Measurements from ENCODE around the gene HES7.
A peak's percentile ranks its signal among the peaks of the same experiment; 100 is the strongest.
"Not testable (repeated sequence)": the region's sequence is repeated elsewhere in the genome, so short reads cannot be mapped to it uniquely, and the experiment has no call there.

Gene HES7

GRCh38 chr17:8081876-8082275, 42.0 kb downstream of the HES7 start:
- peaks cover 3% of the 10 kb centered on the region for H3K4me1 ChIP-seq (ENCODE audit: insufficient read depth, low read length)
- H3K4me3 ChIP-seq (ENCODE audit: low read length), result no peak overlapping the region
- H3K27me3 ChIP-seq (ENCODE audit: insufficient read depth, low read length), result peaks cover 47% of the 10 kb centered on the region
- no peaks in the 10 kb centered on the region for H3K36me3 ChIP-seq (ENCODE audit: insufficient read depth, low read length)
- no peaks in the 10 kb centered on the region for H3K9me3 ChIP-seq (ENCODE audit: low read length)
- H2AFZ ChIP-seq (ENCODE audit: low read depth, low read length), result no peak overlapping the region

- H3K4me3 ChIP-seq (ENCODE audit: low read length), result no peak overlapping the region
- peaks cover 47% of the 10 kb centered on the region for H3K27me3 ChIP-seq (ENCODE audit: insufficient read depth, low read length)
- H2AFZ ChIP-seq (ENCODE audit: low read depth, low read length), result no peak overlapping the region
Measured at GRCh38 chr17:8080799-8081219, 43.1 kb downstream of the HES7 start.

GRCh38 chr17:8080208-8080798, 43.6 kb downstream of the HES7 start:
- H3K9me3 ChIP-seq (ENCODE audit: low read length), result no peaks in the 10 kb centered on the region
- H3K27me3 ChIP-seq (ENCODE audit: insufficient read depth, low read length), result peaks cover 47% of the 10 kb centered on the region
- peak overlapping the region; percentile 43 for H3K4me3 ChIP-seq (ENCODE audit: low read length)
- H2AFZ ChIP-seq (ENCODE audit: low read depth, low read length), result peak overlapping the region; percentile 86
- H3K36me3 ChIP-seq (ENCODE audit: insufficient read depth, low read length), result no peaks in the 10 kb centered on the region
- H3K4me1 ChIP-seq (ENCODE audit: insufficient read depth, low read length), result peaks cover 3% of the 10 kb centered on the region

More at GRCh38 chr17:8080799-8081219, 43.1 kb downstream of the HES7 start:
- Histone ChIP-seq H3K4me1 (ENCODE audit: insufficient read depth, low read length) (peaks cover 3% of the 10 kb centered on the region), H3K9me3 (ENCODE audit: low read length) (no peaks in the 10 kb centered on the region), H3K36me3 (ENCODE audit: insufficient read depth, low read length) (no peaks in the 10 kb centered on the region)

GRCh38 chr17:8079291-8080207, 44.4 kb downstream of the HES7 start:
- H3K4me1 ChIP-seq (ENCODE audit: insufficient read depth, low read length), result peaks cover 3% of the 10 kb centered on the region
- H3K9me3 ChIP-seq (ENCODE audit: low read length), result no peaks in the 10 kb centered on the region
- H3K4me3 ChIP-seq (ENCODE audit: low read length), result peak overlapping the region; percentile 43
- H3K36me3 ChIP-seq (ENCODE audit: insufficient read depth, low read length), result no peaks in the 10 kb centered on the region
- peaks cover 50% of the 10 kb centered on the region for H3K27me3 ChIP-seq (ENCODE audit: insufficient read depth, low read length)
- H2AFZ ChIP-seq (ENCODE audit: low read depth, low read length), result peak overlapping the region; percentile 86

- not testable (repeated sequence) for H3K9me3 ChIP-seq (ENCODE audit: low read length); H3K4me3 ChIP-seq (ENCODE audit: low read length); H3K4me1 ChIP-seq (ENCODE audit: insufficient read depth, low read length); H2AFZ ChIP-seq (ENCODE audit: low read depth, low read length); H3K36me3 ChIP-seq (ENCODE audit: insufficient read depth, low read length)
- peaks cover 60% of the 10 kb centered on the region for H3K27me3 ChIP-seq (ENCODE audit: insufficient read depth, low read length)
Measured at GRCh38 chr17:8077939-8078338, 46.0 kb downstream of the HES7 start.

GRCh38 chr17:8076502-8077266, 47.2 kb downstream of the HES7 start:
- Histone ChIP-seq H3K4me3 (ENCODE audit: low read length) (no peak overlapping the region), H3K36me3 (ENCODE audit: insufficient read depth, low read length) (no peaks in the 10 kb centered on the region), H3K27me3 (ENCODE audit: insufficient read depth, low read length) (peaks cover 72% of the 10 kb centered on the region), H3K4me1 (ENCODE audit: insufficient read depth, low read length) (peaks cover 3% of the 10 kb centered on the region), H2AFZ (ENCODE audit: low read depth, low read length) (no peak overlapping the region), H3K9me3 (ENCODE audit: low read length) (no peaks in the 10 kb centered on the region)

- Histone ChIP-seq H2AFZ (ENCODE audit: low read depth, low read length) (no peak overlapping the region), H3K36me3 (ENCODE audit: insufficient read depth, low read length) (no peaks in the 10 kb centered on the region), H3K4me3 (ENCODE audit: low read length) (no peak overlapping the region), H3K27me3 (ENCODE audit: insufficient read depth, low read length) (peaks cover 80% of the 10 kb centered on the region), H3K4me1 (ENCODE audit: insufficient read depth, low read length) (peaks cover 3% of the 10 kb centered on the region), H3K9me3 (ENCODE audit: low read length) (no peaks in the 10 kb centered on the region)
Measured at GRCh38 chr17:8075574-8076342, 48.1 kb downstream of the HES7 start.

GRCh38 chr17:8075081-8075480, 48.8 kb downstream of the HES7 start:
- Histone ChIP-seq H2AFZ (ENCODE audit: low read depth, low read length) (no peak overlapping the region), H3K4me3 (ENCODE audit: low read length) (no peak overlapping the region), H3K27me3 (ENCODE audit: insufficient read depth, low read length) (peaks cover 79% of the 10 kb centered on the region), H3K36me3 (ENCODE audit: insufficient read depth, low read length) (no peaks in the 10 kb centered on the region), H3K9me3 (ENCODE audit: low read length) (no peaks in the 10 kb centered on the region), H3K4me1 (ENCODE audit: insufficient read depth, low read length) (peaks cover 3% of the 10 kb centered on the region)

- H3K9me3 ChIP-seq (ENCODE audit: low read length), result no peaks in the 10 kb centered on the region
- H2AFZ ChIP-seq (ENCODE audit: low read depth, low read length), result no peak overlapping the region
- H3K36me3 ChIP-seq (ENCODE audit: insufficient read depth, low read length), result no peaks in the 10 kb centered on the region
- H3K4me1 ChIP-seq (ENCODE audit: insufficient read depth, low read length), result no peaks in the 10 kb centered on the region
- no peak overlapping the region for H3K4me3 ChIP-seq (ENCODE audit: low read length)
- peaks cover 80% of the 10 kb centered on the region for H3K27me3 ChIP-seq (ENCODE audit: insufficient read depth, low read length)
Measured at GRCh38 chr17:8074554-8074953, 49.4 kb downstream of the HES7 start.

- H3K9me3 ChIP-seq (ENCODE audit: low read length), result no peaks in the 10 kb centered on the region
- no peaks in the 10 kb centered on the region for H3K4me1 ChIP-seq (ENCODE audit: insufficient read depth, low read length)
- H3K36me3 ChIP-seq (ENCODE audit: insufficient read depth, low read length), result no peaks in the 10 kb centered on the region
- H3K27me3 ChIP-seq (ENCODE audit: insufficient read depth, low read length), result peaks cover 83% of the 10 kb centered on the region
- H3K4me3 ChIP-seq (ENCODE audit: low read length), result no peak overlapping the region
- H2AFZ ChIP-seq (ENCODE audit: low read depth, low read length), result no peak overlapping the region
Measured at GRCh38 chr17:8073627-8074484, 50.0 kb downstream of the HES7 start.

- no peak overlapping the region for H2AFZ ChIP-seq (ENCODE audit: low read depth, low read length)
- H3K36me3 ChIP-seq (ENCODE audit: insufficient read depth, low read length), result no peaks in the 10 kb centered on the region
- H3K4me1 ChIP-seq (ENCODE audit: insufficient read depth, low read length), result no peaks in the 10 kb centered on the region
- H3K4me3 ChIP-seq (ENCODE audit: low read length), result no peak overlapping the region
- no peaks in the 10 kb centered on the region for H3K9me3 ChIP-seq (ENCODE audit: low read length)
- peaks cover 89% of the 10 kb centered on the region for H3K27me3 ChIP-seq (ENCODE audit: insufficient read depth, low read length)
Measured at GRCh38 chr17:8072729-8073461, 51.0 kb downstream of the HES7 start.
